Activated B cell treated with CpG ODN at 0.5 μM for 24 hours (primary cell): ENCODE measurements around the gene PXDN. TPM values are rescaled to one million over a fixed set of nuclear protein-coding genes. Genes with fewer than 3 reads are reported as not detected.

ENCODE experiments used
- ATAC-seq: fragments of 200-7000 bp; cut with Tn5 transposase; one replicate; pipeline ENCODE4 v1.10.0; 2021; ENCODE audit warnings: low read depth, mild to moderate bottlenecking, moderate library complexity
- CTCF ChIA-PET: fragments of 350-600 bp; sonication (Branson Sonifier 250); formaldehyde crosslinking; loops from one replicate; lab custom pipeline; 2021; ENCODE audit warnings: antibody characterized with exemption; lab: Charles Lee
- POLR2A ChIA-PET: fragments of 350-600 bp; sonication (Branson Sonifier 250); formaldehyde crosslinking; loops from one replicate; lab custom pipeline; 2021; ENCODE audit warnings: antibody characterized with exemption; lab: Charles Lee
- DNase-seq: peaks from one replicate; pipeline ENCODE4 v3.0.0; 2022
- H3K27ac Mint-ChIP-seq: one replicate; pipeline ENCODE4 v1.8.0; 2020; ENCODE audit warnings: mixed read lengths
- H3K27me3 Mint-ChIP-seq: one replicate; pipeline ENCODE4 v1.8.0; 2021; ENCODE audit warnings: mixed read lengths
- H3K36me3 Mint-ChIP-seq: one replicate; pipeline ENCODE4 v1.8.0; 2021; ENCODE audit warnings: low read depth, mixed read lengths
- H3K4me1 Mint-ChIP-seq: one replicate; pipeline ENCODE4 v1.8.0; 2021; ENCODE audit warnings: mixed read lengths
- H3K4me3 Mint-ChIP-seq: one replicate; pipeline ENCODE4 v1.8.0; 2020; ENCODE audit warnings: mild to moderate bottlenecking, mixed read lengths
- H3K9me3 Mint-ChIP-seq: one replicate; pipeline ENCODE4 v1.8.0; 2020; ENCODE audit warnings: mixed read lengths
- intact Hi-C: fragments of 100-400 bp; cut with micrococcal nuclease; formaldehyde crosslinking; loops from one replicate; pipeline ENCODE4 v1.15.1; 2024
- total RNA-seq: library from RNA; stranded (reverse); gene quantifications from 2 replicates; pipeline ENCODE4 v1.2.3, GENCODE V29; 2022
- TF ChIP-seq, protein P1 (sequence below): fragments of 200-600 bp; IDR thresholded peaks from one replicate; pipeline ENCODE4 v1.8.0; 2022; ENCODE audit warnings: antibody characterized with exemption, mild to moderate bottlenecking

PXDN gene
- total RNA-seq, 1 donor from 2014 or later = 1.1 TPM

DNA sequence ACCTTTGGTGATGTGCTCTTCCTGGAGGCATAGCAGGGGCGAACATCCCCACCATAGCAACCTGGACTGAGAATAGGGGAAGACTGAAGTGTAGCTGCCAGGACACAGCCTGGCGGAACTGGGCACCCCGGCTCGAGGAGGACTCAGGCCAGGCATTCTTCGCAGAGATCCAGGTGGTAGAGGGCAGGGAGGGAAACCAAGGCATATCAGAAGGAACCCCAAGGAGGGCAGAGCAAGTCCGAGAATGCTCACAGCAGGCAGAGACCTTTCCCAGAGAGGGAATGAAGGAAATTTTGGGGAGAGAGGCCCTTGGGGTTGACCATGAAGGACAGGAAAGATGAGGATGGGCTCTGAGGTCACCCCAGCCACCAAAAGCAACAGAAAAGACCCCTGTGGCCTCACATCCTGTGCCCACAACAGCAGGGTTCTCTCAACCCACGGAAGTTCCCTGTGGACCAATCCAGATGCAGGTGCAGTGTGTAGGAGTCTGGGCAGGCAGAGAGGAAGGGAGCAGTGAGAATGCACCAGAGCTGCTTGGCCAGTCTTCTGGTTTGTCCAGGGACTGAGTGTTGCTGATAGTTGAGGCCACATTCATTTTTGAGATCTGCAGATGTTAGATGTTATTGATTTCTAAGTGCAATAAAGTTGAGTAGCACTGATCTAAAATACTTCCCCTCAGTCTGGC, 136.9 kb downstream of the PXDN start:
- Mint-ChIP-seq H3K27ac (no peak overlapping the region), H3K4me3 (no peak overlapping the region)

DNA sequence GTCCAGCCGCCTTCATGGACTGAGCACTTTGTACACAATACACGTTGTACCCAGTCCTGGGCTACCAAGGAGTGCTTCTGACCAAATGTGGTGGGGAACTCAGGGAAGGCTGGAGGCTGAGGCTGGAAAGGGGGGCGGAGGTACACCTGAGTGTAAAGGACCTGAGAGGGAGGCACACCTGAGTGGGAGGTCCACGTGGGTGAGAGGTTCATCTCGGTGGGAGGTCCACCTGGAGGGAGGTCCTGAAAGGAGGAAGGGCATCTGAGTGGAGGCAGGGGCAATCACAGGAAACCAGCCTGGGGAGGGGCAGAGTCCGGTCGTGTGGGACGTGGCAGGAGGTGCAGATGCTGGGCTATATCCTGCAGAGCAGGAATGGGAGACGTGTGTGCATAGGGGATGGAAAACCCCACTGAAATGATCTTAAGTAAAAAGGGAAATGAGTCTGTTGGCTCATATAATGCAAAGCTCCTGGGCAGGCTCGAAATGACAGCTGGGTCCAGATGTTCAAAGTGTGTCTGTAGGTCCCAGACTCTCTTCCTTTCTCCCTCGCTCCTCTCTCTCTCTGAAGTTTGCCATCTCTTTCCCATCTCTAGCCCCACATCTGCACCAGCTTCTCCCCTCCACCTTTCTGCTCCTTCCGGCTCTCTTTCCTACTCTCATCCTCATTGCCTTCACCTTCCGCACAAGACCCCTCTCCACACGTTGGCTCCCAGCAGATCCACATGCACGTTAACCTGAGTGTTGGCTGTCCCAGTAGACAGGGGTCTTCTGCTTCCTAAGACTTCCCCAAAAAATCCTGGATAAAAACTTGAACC, 137.7 kb downstream of the PXDN start:
- CTCF ChIA-PET = no interaction called here
- H3K27ac Mint-ChIP-seq = no peak overlapping the region
- ATAC-seq = no peak
- no peaks in the 10 kb centered on the region for H3K36me3 Mint-ChIP-seq
- peaks cover 36% of the 10 kb centered on the region for H3K4me1 Mint-ChIP-seq
- TF ChIP-seq, protein P1, sequence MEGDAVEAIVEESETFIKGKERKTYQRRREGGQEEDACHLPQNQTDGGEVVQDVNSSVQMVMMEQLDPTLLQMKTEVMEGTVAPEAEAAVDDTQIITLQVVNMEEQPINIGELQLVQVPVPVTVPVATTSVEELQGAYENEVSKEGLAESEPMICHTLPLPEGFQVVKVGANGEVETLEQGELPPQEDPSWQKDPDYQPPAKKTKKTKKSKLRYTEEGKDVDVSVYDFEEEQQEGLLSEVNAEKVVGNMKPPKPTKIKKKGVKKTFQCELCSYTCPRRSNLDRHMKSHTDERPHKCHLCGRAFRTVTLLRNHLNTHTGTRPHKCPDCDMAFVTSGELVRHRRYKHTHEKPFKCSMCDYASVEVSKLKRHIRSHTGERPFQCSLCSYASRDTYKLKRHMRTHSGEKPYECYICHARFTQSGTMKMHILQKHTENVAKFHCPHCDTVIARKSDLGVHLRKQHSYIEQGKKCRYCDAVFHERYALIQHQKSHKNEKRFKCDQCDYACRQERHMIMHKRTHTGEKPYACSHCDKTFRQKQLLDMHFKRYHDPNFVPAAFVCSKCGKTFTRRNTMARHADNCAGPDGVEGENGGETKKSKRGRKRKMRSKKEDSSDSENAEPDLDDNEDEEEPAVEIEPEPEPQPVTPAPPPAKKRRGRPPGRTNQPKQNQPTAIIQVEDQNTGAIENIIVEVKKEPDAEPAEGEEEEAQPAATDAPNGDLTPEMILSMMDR = no peak
- no peak for DNase-seq
- POLR2A ChIA-PET = no interaction called here
- intact Hi-C loops = no loop called here
- no peaks in the 10 kb centered on the region for H3K9me3 Mint-ChIP-seq
- H3K4me3 Mint-ChIP-seq = no peak overlapping the region
- no peaks in the 10 kb centered on the region for H3K27me3 Mint-ChIP-seq

More for the DNA sequence above, 136.9 kb downstream of the PXDN start:
- POLR2A ChIA-PET = no interaction called here
- CTCF ChIA-PET = no interaction called here
- H3K27me3 Mint-ChIP-seq = no peaks in the 10 kb centered on the region
- TF ChIP-seq, protein P1 = no peak
- peaks cover 42% of the 10 kb centered on the region for H3K4me1 Mint-ChIP-seq
- no peak for ATAC-seq
- H3K9me3 Mint-ChIP-seq = no peaks in the 10 kb centered on the region
- no peaks in the 10 kb centered on the region for H3K36me3 Mint-ChIP-seq
- intact Hi-C loops = no loop called here
- DNase-seq = no peak

DNA sequence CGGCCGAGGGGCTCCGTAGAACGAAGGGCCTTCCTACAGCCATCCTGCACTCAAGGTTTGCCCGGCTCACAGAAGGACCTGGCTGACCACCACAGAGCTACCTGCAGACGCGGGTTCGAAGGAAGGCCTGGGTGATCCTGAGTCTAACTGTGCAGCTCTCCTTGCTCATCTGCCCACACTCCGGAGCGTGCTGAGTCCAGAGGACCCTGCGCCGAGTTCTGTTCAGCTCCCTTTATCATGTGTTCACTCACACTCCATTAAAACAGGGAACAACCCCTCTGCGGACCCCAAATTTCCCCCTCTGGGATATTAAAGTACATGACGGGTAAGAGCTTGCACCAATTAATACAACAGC, 138.3 kb downstream of the PXDN start:
- CTCF ChIA-PET = no interaction called here
- Mint-ChIP-seq H3K27me3 (no peaks in the 10 kb centered on the region), H3K9me3 (no peaks in the 10 kb centered on the region), H3K4me1 (peaks cover 36% of the 10 kb centered on the region), H3K36me3 (no peaks in the 10 kb centered on the region), H3K4me3 (no peak overlapping the region), H3K27ac (no peak overlapping the region)
- no peak for ATAC-seq
- intact Hi-C loops = no loop called here
- TF ChIP-seq, protein P1 = no peak
- POLR2A ChIA-PET = no interaction called here
- DNase-seq = no peak

GRCh38 chr2:1605102-1606045, 138.9 kb downstream of the PXDN start:
- TF ChIP-seq, protein P1 = no peak
- intact Hi-C loops = no loop called here
- ChIA-PET POLR2A (no interaction called here), CTCF (no interaction called here)
- Mint-ChIP-seq H3K9me3 (no peaks in the 10 kb centered on the region), H3K36me3 (no peaks in the 10 kb centered on the region), H3K4me1 (peaks cover 33% of the 10 kb centered on the region), H3K27me3 (no peaks in the 10 kb centered on the region), H3K27ac (no peak overlapping the region), H3K4me3 (no peak overlapping the region)
- DNase-seq = no peak
- no peak for ATAC-seq

GRCh38 chr2:1603521-1603920, 140.8 kb downstream of the PXDN start:
- H3K27ac Mint-ChIP-seq = no peak overlapping the region
- TF ChIP-seq, protein P1 = no peak
- DNase-seq = no peak
- H3K36me3 Mint-ChIP-seq = no peaks in the 10 kb centered on the region
- no peak for ATAC-seq
- POLR2A ChIA-PET = no interaction called here
- CTCF ChIA-PET = no interaction called here
- H3K4me3 Mint-ChIP-seq = no peak overlapping the region
- peaks cover 18% of the 10 kb centered on the region for H3K4me1 Mint-ChIP-seq
- H3K27me3 Mint-ChIP-seq = no peaks in the 10 kb centered on the region
- H3K9me3 Mint-ChIP-seq = no peaks in the 10 kb centered on the region
- intact Hi-C loops = no loop called here
